ENCODE measurements around the gene ZNF575. TPM values are rescaled to one million over a fixed set of nuclear protein-coding genes. Genes with fewer than 3 reads are reported as not detected.

ZNF575 gene
- total RNA-seq, 1 donor from 2014 or later: 1.3 TPM

DNA sequence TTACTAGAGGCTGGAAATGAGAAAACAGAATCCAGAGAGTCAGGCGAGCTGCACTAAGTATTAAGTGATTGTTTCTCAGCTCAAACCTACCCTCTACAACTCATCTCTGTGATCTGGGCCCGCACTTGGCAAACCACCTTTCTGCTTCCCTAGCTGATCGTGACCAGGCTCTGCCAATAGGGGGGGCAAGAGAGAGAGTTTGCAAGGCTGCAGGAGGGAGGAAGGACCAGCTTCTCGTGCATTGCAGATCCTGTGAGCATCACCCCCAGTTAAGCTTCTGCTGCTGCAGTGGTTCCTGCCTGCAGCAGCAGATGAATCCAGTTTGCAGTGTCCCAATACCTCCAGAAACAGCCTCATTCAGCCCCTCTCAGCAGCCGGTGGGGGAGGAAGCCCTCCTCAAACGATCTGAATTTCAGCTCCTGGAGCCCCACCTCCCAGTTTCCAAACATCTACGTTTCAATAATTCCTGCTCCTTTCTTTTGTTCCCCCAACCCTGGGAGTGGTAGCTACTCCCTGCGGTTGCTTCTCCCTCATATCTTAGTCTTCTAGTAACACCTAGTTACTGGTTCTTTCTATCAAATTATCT, 22.3 kb downstream of the ZNF575 start:
- no peaks in the 10 kb centered on the region for H3K9me3 Mint-ChIP-seq (ENCODE audit: unreplicated experiment)
- no peak overlapping the region for H3K4me3 Mint-ChIP-seq (ENCODE audit: unreplicated experiment)
- DNase-seq (ENCODE audit: low read depth): peak; percentile 40
- TF ChIP-seq EZH2 (IDR thresholded peaks at IDR 0.05; ENCODE audit: insufficient read depth, low read length): no peak
- TF ChIP-seq, protein P1, sequence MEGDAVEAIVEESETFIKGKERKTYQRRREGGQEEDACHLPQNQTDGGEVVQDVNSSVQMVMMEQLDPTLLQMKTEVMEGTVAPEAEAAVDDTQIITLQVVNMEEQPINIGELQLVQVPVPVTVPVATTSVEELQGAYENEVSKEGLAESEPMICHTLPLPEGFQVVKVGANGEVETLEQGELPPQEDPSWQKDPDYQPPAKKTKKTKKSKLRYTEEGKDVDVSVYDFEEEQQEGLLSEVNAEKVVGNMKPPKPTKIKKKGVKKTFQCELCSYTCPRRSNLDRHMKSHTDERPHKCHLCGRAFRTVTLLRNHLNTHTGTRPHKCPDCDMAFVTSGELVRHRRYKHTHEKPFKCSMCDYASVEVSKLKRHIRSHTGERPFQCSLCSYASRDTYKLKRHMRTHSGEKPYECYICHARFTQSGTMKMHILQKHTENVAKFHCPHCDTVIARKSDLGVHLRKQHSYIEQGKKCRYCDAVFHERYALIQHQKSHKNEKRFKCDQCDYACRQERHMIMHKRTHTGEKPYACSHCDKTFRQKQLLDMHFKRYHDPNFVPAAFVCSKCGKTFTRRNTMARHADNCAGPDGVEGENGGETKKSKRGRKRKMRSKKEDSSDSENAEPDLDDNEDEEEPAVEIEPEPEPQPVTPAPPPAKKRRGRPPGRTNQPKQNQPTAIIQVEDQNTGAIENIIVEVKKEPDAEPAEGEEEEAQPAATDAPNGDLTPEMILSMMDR (IDR thresholded peaks at IDR 0.05; ENCODE audit: insufficient read depth, low read depth, low read length): peak; percentile 89
- Histone ChIP-seq H3K36me3 (ENCODE audit: insufficient read depth, low read length) (peaks cover 9% of the 10 kb centered on the region), H3K9me3 (ENCODE audit: insufficient read depth, low read depth, low read length) (no peaks in the 10 kb centered on the region), H3K4me3 (ENCODE audit: insufficient read depth, low read depth, low read length) (no peak overlapping the region), H3K27me3 (ENCODE audit: insufficient read depth, low read length) (no peaks in the 10 kb centered on the region), H3K27ac (ENCODE audit: low read depth, low read length) (no peak overlapping the region), H4K20me1 (ENCODE audit: insufficient read depth, low read length) (peaks cover 8% of the 10 kb centered on the region), H3K79me2 (ENCODE audit: insufficient read depth, low read length) (no peaks in the 10 kb centered on the region), H3K9ac (ENCODE audit: low read length) (no peak overlapping the region), H2AFZ (ENCODE audit: low read depth, low read length) (no peak overlapping the region), H3K4me1 (ENCODE audit: insufficient read depth, low read length) (no peaks in the 10 kb centered on the region), H3K4me2 (ENCODE audit: low read length) (no peak overlapping the region)
- no peak overlapping the region for H3K27ac Mint-ChIP-seq (ENCODE audit: unreplicated experiment)
- H3K36me3 Mint-ChIP-seq (ENCODE audit: low read depth, unreplicated experiment): peaks cover 11% of the 10 kb centered on the region
- no peak for FAIRE-seq
- no peaks in the 10 kb centered on the region for H3K27me3 Mint-ChIP-seq (ENCODE audit: low read depth, unreplicated experiment)
- H3K4me1 Mint-ChIP-seq (ENCODE audit: low read depth, unreplicated experiment): no peaks in the 10 kb centered on the region

- H3K9ac ChIP-seq (ENCODE audit: low read length): peak overlapping the region; percentile 2
- DNase-seq (ENCODE audit: low read depth) (no peak), FAIRE-seq (no peak)
- Mint-ChIP-seq H3K36me3 (ENCODE audit: low read depth, unreplicated experiment) (peaks cover 15% of the 10 kb centered on the region), H3K27me3 (ENCODE audit: low read depth, unreplicated experiment) (no peaks in the 10 kb centered on the region), H3K27ac (ENCODE audit: unreplicated experiment) (no peak overlapping the region), H3K4me1 (ENCODE audit: low read depth, unreplicated experiment) (peaks cover 7% of the 10 kb centered on the region), H3K4me3 (ENCODE audit: unreplicated experiment) (no peak overlapping the region), H3K9me3 (ENCODE audit: unreplicated experiment) (peaks cover 2% of the 10 kb centered on the region)
- H2AFZ ChIP-seq (ENCODE audit: low read depth, low read length): no peak overlapping the region
- TF ChIP-seq, protein P1 (IDR thresholded peaks at IDR 0.05; ENCODE audit: insufficient read depth, low read depth, low read length): peak; percentile 13
- no peak for TF ChIP-seq EZH2 (IDR thresholded peaks at IDR 0.05; ENCODE audit: insufficient read depth, low read length)
- no peaks in the 10 kb centered on the region for H3K27me3 ChIP-seq (ENCODE audit: insufficient read depth, low read length)
- peaks cover 6% of the 10 kb centered on the region for H3K79me2 ChIP-seq (ENCODE audit: insufficient read depth, low read length)
- peaks cover 4% of the 10 kb centered on the region for H3K36me3 ChIP-seq (ENCODE audit: insufficient read depth, low read length)
- no peak overlapping the region for H3K4me2 ChIP-seq (ENCODE audit: low read length)
- H3K9me3 ChIP-seq (ENCODE audit: insufficient read depth, low read depth, low read length): no peaks in the 10 kb centered on the region
- H3K4me1 ChIP-seq (ENCODE audit: insufficient read depth, low read length): peaks cover 11% of the 10 kb centered on the region
- H3K27ac ChIP-seq (ENCODE audit: low read depth, low read length): no peak overlapping the region
- no peaks in the 10 kb centered on the region for H4K20me1 ChIP-seq (ENCODE audit: insufficient read depth, low read length)
- H3K4me3 ChIP-seq (ENCODE audit: insufficient read depth, low read depth, low read length): no peak overlapping the region
Measured at GRCh38 chr19:43560687-43561086, 27.7 kb downstream of the ZNF575 start.
